Heart right ventricle (tissue), 16 donors: ENCODE data around the gene TAAR2. TPM values are rescaled to one million over a fixed set of nuclear protein-coding genes. Genes with fewer than 3 reads are reported as not detected.

Source experiments
- ATAC-seq, 8 donors: fragments of 200-7000 bp; cut with Tn5 transposase; one replicate each; pipeline ENCODE4 v1.9.1; 2020; ENCODE audit warnings: mild to moderate bottlenecking in 8 of 8, moderate library complexity in 8 of 8, moderate number of reproducible peaks in 1 of 8
- DNase-seq, 2 donors: peaks; one replicate each; pipeline ENCODE4 v3.0.0-alpha.2; 2020
- H3K27ac ChIP-seq, 10 donors: fragments of 200-600 bp; sonication (generic) in 2 of 10; one replicate each; pipeline versions ENCODE4 v1.5.0 to v1.8.0; 2020 to 2022; ENCODE audit warnings: mild to moderate bottlenecking in 3 of 10
- H3K27me3 ChIP-seq, 7 donors: fragments of 200-600 bp; one replicate each; pipeline ENCODE4 v1.8.0; 2021 to 2022; ENCODE audit warnings: mild to moderate bottlenecking in 2 of 7
- H3K36me3 ChIP-seq, 9 donors: fragments of 200-600 bp; sonication (generic) in 1 of 9; one replicate each; pipeline versions ENCODE4 v1.5.0 to v1.8.0; 2020 to 2022; ENCODE audit warnings: mild to moderate bottlenecking in 2 of 9
- H3K4me1 ChIP-seq, 9 donors: fragments of 200-600 bp; sonication (generic) in 1 of 9; one replicate each; pipeline versions ENCODE4 v1.5.0 to v1.8.0; 2020 to 2022; ENCODE audit warnings: mild to moderate bottlenecking in 4 of 9
- H3K4me3 ChIP-seq, 10 donors: fragments of 200-600 bp; sonication (generic) in 2 of 10; one replicate each; pipeline versions ENCODE4 v1.5.0 to v1.8.0; 2020 to 2022; ENCODE audit warnings: mild to moderate bottlenecking in 7 of 10, moderate library complexity in 2 of 10
- H3K9me3 ChIP-seq, 11 donors: fragments of 200-600 bp in 10 of 11; sonication (generic) in 2 of 11; one replicate each; pipeline versions ENCODE4 v1.5.0 to v1.8.0; 2013 to 2022; ENCODE audit warnings: mild to moderate bottlenecking in 2 of 11, control low read depth in 1 of 11, moderate library complexity in 1 of 11
- WGBS, 2 donors: extraction: QIAGEN DNeasy Blood & Tissue Kit; methylation state at CpG; one replicate each; pipeline ENCODE4 v1.1.7; 2013; ENCODE audit warnings: inconsistent platforms in 1 of 2; 5-methylcytosine and 5-hydroxymethylcytosine counted together
- intact Hi-C, 10 donors: fragments of 100-400 bp; cut with DNase I; formaldehyde crosslinking; loops; one replicate each; pipeline versions ENCODE4 v1.11.1 to v1.14.2; 2022
- polyA plus RNA-seq, 2 donors: library from polyadenylated mRNA; stranded (reverse); fragments of 200-250 nt; gene quantifications; one replicate each; pipeline ENCODE4 v1.2.3, GENCODE V29; 2013
- total RNA-seq, 10 donors: library from RNA; stranded (reverse); fragmentation: NEBNext Ultra II Directional in 3 of 10; extraction: Animal tissue kit (Norgen Biotek cat#: 25700) in 3 of 10; gene quantifications; one replicate each; pipeline versions ENCODE4 v1.2.1 to v1.2.4, GENCODE V29; 2021 to 2023
- TF ChIP-seq, protein P1 (sequence below), 9 donors: fragments of 200-600 bp; sonication (generic) in 2 of 9; IDR thresholded peaks; one replicate each; pipeline versions ENCODE4 v1.5.0 to v1.8.0; 2021 to 2022; ENCODE audit warnings: antibody characterized with exemption in 9 of 9, mild to moderate bottlenecking in 5 of 9, moderate library complexity in 1 of 9
- donor health status: Arrhythmogenic right ventricular cardiomyopathy.
- donor health status: ischemic (EF 13 %, LVEDD 7.1; RV severe dilation, severe dysfunction).
- donor health status: healthy with polysubstance abuse.
- donor health status: DM: no; HTN: yes; CAD: no.
- donor health status: DM: no; HTN: no; CAD: no.
- donor health status: ischemic (EF 25% LVEDD 6.9; RV normal size, moderate dysfunction).
- donor health status: ischemic (EF 25% LVEDD 5.7; RV mildly dilated, moderate dysfunction).
- donor health status: healthy.
- donor health status: DM: yes; HTN: yes; CAD: no.
- donor health status: Ischemic cardiomyopathy.
- donor health status: ischemic (EF 35%, LVEDD 5.7; RV mildly dilated, moderate dysfunction).
- donor health status: nonischemic (EF 11% LVEDD 7.7; RV severe dilation, severe dysfunction).
- donor health status: DM: yes; HTN: yes; CAD: no.
- donor health status: PGD.
- donor health status: ischemic (EF 29% LVEDD 5.4; RV normal size, mild dysfunction).
- donor health status: nonischemic (EF 23%, LVEDD 6.1; RV moderate dilation, normal function).

The TAAR2 gene
- total and polyA plus RNA-seq, 12 donors: not detected

DNA sequence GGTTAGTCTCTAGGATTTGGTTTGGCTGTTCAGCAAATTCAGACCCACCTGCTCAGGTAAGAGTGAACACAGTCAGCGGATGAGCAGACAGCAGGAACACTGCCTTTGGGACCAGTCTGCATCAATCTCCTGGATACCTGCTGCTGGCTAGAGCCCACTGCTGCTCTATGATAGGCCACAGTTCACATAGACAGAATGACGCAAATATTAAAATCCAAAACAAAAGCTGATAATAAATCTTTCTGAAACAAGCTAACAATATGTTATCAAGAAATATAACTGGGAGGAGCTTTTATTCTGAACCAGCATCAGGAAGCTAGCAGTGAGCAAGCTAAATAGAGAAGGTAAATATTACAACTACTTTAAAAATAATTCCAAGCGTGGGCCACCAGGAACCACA lies 35.0 kb upstream of the TAAR2 start, which contains the start of gene TAAR1:
Gene TAAR1, minus strand, starts transcription at position 101 of the 400 bp plus-strand sequence. CDS start 13,179 bp downstream, outside the sequence.
- TF ChIP-seq, protein P1, sequence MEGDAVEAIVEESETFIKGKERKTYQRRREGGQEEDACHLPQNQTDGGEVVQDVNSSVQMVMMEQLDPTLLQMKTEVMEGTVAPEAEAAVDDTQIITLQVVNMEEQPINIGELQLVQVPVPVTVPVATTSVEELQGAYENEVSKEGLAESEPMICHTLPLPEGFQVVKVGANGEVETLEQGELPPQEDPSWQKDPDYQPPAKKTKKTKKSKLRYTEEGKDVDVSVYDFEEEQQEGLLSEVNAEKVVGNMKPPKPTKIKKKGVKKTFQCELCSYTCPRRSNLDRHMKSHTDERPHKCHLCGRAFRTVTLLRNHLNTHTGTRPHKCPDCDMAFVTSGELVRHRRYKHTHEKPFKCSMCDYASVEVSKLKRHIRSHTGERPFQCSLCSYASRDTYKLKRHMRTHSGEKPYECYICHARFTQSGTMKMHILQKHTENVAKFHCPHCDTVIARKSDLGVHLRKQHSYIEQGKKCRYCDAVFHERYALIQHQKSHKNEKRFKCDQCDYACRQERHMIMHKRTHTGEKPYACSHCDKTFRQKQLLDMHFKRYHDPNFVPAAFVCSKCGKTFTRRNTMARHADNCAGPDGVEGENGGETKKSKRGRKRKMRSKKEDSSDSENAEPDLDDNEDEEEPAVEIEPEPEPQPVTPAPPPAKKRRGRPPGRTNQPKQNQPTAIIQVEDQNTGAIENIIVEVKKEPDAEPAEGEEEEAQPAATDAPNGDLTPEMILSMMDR (IDR thresholded peaks at IDR 0.05): no peak
- Histone ChIP-seq H3K27ac (no peak within 1 kb of the TSS), H3K27me3 (no peaks in the 10 kb centered on the region), H3K4me3 (no peak within 1 kb of the TSS), H3K4me1 (no peaks in the 10 kb centered on the region), H3K36me3 (no peaks in the 10 kb centered on the region), H3K9me3 (peaks cover 0 to 2% (median 0%) of the 10 kb centered on the region in 11 donors)
- WGBS, 2 donors: 76 to 97% methylated on average over 3 of the region's 3 CpGs
- no peak for DNase-seq
- intact Hi-C loops: no loop called here
- no peak for ATAC-seq

DNA sequence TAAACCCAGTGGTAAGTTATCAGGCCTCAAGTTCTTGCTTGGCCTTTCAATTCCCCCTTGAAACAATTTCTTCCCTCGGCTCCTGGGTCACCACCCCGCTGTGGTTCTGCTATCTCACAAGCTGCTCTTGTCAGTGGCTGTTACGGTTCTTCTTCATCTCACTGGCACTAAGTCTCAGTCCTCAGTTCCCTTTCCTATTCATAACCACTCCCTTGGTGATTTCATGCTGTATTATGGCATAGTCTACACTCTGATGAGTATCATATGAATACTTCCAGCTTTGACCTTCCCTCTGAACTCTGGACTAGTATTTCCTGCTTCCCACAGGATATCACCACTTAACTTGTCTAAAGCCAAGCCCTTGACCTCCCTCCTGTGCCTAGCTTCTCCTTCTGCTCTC lies 27.0 kb upstream of the TAAR2 start:
- WGBS, 2 donors: 75 to 78% methylated on average over 3 of the region's 3 CpGs
- TF ChIP-seq, protein P1 (IDR thresholded peaks at IDR 0.05): no peak

DNA sequence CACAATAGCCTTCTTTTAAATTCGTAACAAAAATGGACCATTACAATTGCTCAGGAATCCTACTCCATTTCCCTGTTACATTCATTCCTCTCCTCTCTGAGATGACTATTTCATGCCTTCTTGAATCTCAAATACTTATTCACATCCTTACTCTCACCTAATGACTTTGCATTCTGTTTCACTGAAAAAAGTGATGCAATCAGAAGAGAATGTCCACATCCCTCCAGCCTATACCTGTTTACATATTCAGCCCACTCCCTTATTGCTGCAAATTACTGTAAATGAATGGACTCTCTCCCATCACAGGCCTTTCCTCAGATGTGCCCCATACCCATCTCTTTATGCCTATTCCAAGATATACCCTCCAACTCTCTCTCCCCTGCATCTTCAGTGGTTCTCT lies 26.4 kb upstream of the TAAR2 start:
- DNase-seq: no peak
- intact Hi-C loops: no loop called here

More for the DNA sequence above, 27.0 kb upstream of the TAAR2 start:
- peaks cover 0 to 6% (median 0%) of the 10 kb centered on the region in 9 donors for H3K4me1 ChIP-seq
- no peak overlapping the region for H3K27ac ChIP-seq
- DNase-seq (no peak), ATAC-seq (peak in 2 of 8 donors; percentile 33 to 55)
- no peaks in the 10 kb centered on the region for H3K36me3 ChIP-seq
- no peaks in the 10 kb centered on the region for H3K27me3 ChIP-seq
- intact Hi-C loops: no loop called here
- no peaks in the 10 kb centered on the region for H3K9me3 ChIP-seq
- H3K4me3 ChIP-seq: no peak overlapping the region

DNA sequence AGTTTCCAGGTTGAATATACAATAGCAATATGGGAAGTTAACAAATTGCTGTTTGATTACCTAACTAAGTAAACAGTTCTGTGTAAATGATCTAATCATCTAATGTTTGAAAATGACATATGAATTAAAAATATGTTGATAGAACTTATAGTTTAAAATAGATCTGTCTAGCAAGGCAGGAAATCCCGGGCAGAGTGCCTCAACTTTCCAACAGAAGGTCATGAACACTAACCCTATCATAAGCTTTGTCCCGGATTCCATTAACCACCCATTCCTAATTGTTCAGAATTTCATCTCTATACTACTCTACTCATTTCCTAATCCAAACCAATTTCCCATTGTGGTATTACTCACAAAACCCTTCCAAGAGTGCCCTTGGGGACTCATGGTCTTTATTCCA lies 24.8 kb upstream of the TAAR2 start:
- no peak for ATAC-seq
- intact Hi-C loops: no loop called here
- WGBS, 2 donors: 61 to 64% methylated on average over 2 of the region's 2 CpGs
- H3K4me1 ChIP-seq: peaks cover 0 to 6% (median 0%) of the 10 kb centered on the region in 9 donors
- no peaks in the 10 kb centered on the region for H3K9me3 ChIP-seq
- no peaks in the 10 kb centered on the region for H3K36me3 ChIP-seq
- H3K27me3 ChIP-seq: no peaks in the 10 kb centered on the region
- TF ChIP-seq, protein P1 (IDR thresholded peaks at IDR 0.05): no peak
- H3K27ac ChIP-seq: no peak overlapping the region
- H3K4me3 ChIP-seq: no peak overlapping the region
- DNase-seq: no peak

More for the DNA sequence above, 26.4 kb upstream of the TAAR2 start:
- Histone ChIP-seq H3K9me3 (no peaks in the 10 kb centered on the region), H3K4me3 (no peak overlapping the region), H3K27me3 (no peaks in the 10 kb centered on the region), H3K36me3 (no peaks in the 10 kb centered on the region), H3K4me1 (peaks cover 0 to 6% (median 0%) of the 10 kb centered on the region in 9 donors), H3K27ac (no peak overlapping the region)
- TF ChIP-seq, protein P1 (IDR thresholded peaks at IDR 0.05): no peak
- no peak for ATAC-seq
- WGBS, 2 donors: 80 to 81% methylated on average over 1 of the region's 1 CpG
